Skin of body (tissue), 2 donors: ENCODE results near the gene MOB3A. TPM values are rescaled to one million over a fixed set of nuclear protein-coding genes. Genes with fewer than 3 reads are reported as not detected.
"Not testable (repeated sequence)": the region's sequence is repeated elsewhere in the genome, so short reads cannot be mapped to it uniquely, and the experiment has no call there.

Experiments used
- DNase-seq: peaks from one replicate; lab custom pipeline; 2025; lab: John Stamatoyannopoulos, UW
- total RNA-seq: library from RNA; depleted of rRNA; stranded (reverse); fragments of >200 nt; gene quantifications from one replicate; pipeline ENCODE4 v1.2.3, GENCODE V29; 2014

Gene MOB3A
- total RNA-seq, 1 donor from 2014 or later, result 16.2 TPM

DNA sequence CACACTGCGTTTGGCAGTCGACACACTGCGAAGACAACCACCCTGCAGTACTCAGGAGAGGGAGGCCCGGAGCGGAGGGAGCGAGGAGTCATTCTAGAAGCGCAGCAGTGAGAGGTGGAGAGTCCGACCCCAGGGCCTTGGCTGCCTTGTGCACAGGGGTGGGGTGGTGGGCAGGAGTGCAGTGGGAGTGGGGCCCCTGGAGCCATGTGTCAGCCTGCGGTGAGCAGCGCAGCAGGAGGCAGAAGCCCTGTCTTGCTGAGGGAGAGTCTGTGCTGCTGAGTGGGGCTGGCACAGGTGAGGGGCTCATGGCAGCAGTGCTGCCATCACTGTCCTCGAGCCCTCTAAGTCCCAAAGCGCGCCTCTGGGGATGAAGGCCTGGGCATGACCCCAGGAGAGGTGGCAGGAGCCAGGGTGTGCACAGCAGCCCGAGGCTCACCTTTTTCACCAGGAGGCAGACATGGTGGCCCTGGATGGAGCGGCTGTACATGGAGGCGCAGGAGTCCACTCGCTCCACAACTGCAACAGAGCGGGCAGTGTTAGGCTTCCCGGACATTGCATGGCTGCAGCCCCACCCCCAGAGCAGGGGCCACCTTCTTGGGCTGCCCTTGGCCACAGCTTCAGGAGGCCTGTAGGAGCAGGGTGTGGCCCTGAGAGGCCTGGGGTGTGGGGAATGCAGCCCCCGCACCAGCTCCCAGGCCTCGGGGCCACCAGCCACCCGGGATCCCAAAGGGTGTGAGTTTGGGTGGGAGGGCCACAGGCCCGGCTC is 12.3 kb upstream of the MOB3A start:
- DNase-seq, result no peak

DNA sequence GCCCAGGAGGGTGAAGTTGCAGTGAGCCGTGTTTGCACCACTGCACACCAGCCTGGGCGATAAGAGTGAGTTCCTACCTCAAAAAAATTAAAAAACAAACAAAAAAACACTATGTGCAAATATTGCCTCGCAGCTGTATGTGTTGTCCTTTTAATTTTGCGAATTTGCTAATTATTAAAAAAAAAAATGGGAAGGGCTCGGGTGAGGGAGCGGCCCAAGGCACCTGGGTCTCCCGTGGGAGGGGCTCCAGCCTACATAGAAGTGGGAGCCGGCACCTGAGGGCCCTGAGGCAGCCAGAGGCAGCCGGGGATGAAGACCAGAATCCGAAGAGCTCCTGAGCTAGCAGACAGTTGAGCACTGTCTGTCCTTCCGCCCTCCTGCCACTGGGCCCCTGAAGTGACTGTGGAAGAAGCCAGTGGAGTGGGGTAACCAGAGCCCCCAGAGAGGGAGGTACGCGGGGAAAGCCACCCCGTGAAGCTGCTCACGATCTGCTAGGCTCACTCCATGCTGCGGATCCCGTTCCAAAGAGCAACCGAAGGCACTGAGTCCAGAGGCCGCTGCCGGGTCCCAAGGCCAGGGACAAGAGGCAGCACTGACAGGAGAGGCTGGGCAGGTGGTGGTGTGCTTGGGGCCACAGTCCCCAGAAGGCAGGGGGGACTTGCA is 7.0 kb upstream of the MOB3A start:
- DNase-seq, result no peak

DNA sequence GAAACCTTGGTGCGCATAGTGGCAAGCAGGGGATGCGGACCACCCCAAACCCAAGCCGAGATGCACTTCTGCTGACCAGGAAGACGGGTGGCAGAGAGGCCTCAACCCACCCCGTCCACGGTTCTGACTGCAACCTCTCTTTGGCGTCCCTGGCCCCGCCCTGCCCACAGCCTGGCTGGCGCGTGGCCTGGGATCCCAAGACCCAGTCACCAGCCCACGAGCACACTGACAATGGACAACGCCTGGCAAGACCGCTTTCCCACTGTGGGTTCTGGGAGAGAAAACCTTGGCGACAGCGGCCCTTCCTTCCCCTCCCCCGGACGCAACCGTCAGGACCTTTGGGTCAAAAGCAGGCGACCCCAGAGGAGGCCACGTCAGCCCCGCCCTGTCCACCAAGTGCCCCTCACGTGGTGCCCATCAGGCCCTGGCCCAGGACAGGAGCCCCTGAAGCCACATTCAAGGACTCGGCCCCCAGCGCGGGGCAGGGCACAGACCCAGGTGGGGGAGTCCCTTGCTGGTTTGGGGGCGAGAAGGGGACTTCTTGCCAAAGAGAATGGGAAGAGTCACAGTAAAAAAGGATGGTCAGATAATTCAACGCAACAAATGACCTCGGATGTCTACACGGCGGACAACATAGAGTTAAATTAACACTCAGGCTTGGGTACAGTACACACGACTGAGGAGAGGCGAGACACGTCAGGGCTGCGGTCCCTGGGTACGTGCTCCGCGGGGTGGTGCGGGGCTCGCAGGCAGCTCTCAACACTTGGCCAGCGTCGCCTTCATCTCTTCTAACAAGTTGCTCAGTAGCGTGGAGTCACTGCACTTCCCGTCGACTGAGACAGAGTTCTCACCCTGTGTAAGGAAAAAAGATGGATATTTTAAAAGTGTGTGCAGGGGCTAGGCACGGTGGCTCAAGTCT is 5.5 kb upstream of the MOB3A start:
- no peak for DNase-seq

DNA sequence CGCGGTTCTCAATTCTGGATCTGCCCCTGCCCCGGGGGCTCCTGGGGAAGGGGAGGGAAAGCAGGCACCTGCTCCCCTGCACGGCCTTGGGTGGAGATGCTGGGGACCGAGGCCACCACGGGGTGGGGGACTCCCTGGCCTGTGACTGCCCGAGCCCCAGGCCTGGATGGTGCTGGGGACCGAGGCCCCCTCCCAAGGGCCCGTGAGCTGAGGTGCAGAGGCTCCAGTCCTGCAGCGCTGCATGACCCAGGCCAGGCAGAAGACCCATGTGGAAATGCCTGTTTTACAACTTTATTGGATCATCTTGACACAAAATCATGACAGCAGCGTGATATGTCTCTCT is 4.6 kb upstream of the MOB3A start:
- DNase-seq, result no peak

DNA sequence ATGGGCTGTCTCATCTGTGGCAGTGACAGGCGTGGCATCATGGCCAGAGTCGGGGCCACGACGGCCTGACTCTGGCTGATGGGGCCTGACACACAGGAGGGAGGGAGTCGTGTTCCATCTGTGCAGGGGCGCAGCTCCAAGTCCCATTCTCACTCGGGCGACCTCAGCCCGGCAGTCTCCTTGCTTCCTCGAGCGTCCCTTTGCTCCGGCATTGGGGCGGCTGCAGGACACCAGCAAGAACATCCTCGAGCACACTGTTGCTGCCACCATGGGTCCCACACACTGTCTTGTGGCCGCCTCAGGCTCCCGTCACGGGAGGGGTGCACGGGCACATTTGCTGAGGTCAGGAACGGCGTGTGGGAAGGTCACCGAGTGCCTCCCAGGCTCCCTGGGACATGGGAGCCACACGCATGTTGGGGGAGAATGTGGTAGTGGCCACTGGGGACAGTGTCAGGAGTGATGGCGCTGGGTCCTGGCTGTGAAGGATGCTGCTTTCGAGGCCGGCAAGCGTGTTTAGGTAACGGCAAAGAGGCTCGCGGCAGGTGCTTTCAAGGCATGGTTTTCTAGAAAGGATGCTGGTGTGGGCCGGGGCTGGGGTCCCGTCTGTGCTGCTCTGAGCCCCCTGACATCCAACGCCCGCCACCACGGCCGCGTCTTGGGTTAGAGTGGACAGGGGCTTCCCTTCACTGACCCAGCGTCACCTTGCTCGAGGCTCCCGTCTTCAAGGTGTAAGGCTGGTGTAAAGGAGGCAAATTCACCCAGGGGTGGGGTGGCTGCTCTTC is 4.0 kb upstream of the MOB3A start:
- no peak for DNase-seq

DNA sequence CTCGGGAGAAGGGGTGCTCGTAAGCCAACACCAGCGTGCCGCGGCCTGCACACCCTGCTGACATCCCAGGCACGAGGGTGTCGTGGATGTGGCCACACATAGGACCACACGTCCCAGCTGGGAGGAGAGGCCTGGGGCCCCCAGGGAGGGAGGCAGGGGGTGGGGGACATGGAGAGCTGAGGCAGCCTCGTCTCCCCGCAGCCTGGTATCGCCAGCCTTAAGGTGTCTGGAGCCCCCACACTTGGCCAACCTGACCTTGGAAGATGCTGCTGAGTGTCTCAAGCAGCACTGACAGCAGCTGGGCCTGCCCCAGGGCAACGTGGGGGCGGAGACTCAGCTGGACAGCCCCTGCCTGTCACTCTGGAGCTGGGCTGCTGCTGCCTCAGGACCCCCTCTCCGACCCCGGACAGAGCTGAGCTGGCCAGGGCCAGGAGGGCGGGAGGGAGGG is 3.0 kb upstream of the MOB3A start:
- DNase-seq, result no peak

DNA sequence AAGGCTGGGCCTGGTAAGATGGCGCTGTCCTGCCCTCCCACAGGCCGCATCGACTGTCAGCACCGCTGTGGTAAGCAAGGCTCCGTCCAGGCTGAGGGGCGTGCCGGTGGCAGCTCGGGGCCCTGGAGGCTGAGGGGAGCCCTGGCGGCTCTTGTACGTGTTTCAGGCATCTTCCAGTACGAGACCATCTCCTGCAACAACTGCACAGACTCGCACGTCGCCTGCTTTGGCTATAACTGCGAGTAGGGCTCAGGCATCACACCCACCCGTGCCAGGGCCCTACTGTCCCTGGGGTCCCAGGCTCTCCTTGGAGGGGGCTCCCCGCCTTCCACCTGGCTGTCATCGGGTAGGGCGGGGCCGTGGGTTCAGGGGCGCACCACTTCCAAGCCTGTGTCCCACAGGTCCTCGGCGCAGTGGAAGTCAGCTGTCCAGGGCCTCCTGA is 1.8 kb upstream of the MOB3A start:
- no peak for DNase-seq

DNA sequence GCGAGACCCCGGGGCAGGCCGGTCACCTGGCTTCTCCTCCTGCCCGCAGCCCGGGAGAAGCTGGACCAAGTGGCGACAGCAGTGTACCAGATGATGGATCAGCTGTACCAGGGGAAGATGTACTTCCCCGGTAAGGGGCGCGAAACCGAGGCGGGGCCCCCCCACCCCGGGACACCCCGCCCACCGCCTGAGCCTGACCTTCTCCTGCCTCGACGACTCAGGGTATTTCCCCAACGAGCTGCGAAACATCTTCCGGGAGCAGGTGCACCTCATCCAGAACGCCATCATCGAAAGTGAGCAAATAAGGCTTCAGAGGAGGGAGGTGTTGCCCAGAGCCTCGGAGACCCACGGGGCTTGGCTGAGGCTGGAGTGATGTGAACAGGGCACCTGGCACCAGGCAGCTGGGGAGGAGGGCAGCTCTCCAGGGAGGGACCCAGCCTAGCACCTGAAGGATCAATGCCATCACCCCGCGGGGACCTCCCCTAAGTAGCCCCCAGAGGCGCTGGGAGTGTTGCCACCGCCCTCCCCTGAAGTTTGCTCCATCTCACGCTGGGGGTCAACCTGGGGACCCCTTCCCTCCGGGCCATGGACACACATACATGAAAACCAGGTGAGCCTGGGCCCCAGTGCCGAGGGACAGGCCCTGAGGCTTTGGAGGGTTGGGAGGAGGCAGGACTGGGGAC is 1.2 kb upstream of the MOB3A start:
- no peak for DNase-seq

DNA sequence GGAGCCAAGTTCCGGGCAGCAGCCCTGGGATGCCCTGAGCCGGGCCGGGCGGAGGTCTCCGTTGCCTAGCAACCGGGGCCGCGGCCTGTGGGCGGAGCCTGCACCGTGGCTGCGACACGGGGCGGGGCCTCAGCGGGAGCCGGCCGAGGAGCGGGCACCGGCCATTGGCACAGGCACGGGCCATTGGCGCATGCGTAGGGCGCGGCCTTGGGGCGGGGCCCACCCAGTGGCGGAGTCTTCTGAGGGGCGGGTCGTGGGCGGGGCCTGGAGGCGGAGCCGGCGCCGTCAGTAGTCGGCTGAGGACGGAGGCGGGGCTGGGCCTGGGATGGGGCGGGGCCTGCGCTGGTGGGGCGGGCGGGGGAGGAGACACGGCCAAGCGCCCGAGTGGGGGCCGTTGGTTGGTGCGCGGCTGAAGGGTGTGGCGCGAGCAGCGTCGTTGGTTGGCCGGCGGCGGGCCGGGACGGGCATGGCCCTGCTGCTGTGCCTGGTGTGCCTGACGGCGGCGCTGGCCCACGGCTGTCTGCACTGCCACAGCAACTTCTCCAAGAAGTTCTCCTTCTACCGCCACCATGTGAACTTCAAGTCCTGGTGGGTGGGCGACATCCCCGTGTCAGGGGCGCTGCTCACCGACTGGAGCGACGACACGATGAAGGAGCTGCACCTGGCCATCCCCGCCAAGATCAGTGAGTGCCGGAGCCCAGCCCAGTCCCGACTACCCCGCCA is 515 bp upstream of the MOB3A start, which contains the start of gene IZUMO4:
IZUMO4 (plus strand) TSS at position 436 of the 723 bp plus-strand sequence; CDS start at position 467, 31 bp downstream.
- peak; percentile 97 for DNase-seq

DNA sequence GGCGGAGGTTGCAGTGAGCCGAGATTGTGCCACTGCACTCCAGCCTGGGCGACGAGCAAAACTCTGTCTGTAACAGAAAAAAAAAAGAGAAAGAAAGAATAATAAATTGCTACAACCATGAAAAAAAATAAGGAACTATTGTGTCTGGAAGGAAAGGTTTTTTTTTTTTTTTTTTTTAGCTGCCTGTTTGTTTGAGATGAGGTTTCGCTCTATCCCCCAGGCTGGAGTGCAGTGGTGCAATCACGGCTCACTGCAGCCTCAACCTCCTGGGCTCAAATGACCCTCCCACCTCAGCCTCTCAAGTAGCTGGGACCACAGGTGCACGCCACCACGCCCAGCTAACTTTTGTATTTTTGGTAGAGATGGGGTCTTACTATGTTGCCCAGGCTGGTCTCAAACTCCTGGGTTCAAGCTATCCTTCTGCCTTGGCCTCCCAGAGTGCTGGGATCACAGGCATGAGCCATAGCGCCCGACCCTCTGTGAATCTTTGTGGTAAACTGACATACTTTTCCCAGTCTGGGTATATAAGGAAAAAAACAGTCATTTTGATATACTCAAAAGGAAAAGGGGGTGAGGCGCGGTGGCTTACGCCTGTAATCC is 4.1 kb downstream of the MOB3A start:
- not testable (repeated sequence) for DNase-seq

DNA sequence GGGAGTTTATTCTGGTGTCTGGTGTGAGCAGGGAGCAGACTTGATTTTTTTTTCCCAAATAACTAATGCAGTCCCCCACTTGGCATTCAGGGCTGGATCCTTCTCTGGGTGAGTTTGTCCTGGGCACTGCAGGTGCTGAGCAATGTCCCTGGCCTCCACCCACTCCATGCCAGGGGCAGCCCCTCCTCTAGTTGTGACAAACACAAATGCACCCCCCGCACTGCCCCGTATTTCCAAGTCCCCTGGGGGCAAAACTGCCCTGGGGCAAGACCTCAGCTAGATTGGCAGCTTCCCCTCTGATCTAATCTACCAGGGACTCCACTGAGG is 6.4 kb downstream of the MOB3A start:
- DNase-seq, result no peak

DNA sequence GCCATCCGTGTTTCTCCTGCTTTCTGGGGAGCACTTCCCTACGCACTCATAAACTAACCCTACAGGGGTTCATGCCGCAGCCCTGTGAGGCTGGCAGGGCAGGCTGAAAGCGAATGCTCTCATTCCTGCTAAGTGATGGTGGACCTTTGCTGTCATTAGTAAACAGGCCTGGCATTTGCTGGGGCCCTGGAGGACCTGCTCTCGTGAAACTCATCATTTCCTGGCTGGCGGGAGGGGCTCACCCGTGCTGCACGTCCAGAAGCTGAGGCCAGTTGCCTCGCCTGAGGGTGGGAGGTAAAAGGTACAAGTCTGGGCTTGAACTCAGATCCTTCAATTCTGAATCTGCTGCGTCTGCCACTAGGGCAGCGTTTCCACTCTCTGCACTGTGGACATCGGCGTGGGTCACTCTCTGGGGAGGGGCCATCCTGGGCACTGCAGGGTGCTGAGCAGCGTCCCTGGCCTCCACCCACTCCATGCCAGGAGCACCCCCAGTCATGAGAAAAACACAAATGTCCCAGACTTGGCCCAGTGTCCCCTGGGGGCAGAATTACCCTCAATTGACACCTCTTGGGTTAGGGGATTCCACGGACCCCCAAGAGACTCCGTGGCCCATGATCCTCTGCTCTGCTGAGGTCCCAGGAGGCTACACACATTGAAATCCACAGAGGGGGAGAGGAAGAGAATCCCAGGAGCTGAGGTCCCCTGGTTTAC is 7.0 kb downstream of the MOB3A start:
- DNase-seq, result no peak

DNA sequence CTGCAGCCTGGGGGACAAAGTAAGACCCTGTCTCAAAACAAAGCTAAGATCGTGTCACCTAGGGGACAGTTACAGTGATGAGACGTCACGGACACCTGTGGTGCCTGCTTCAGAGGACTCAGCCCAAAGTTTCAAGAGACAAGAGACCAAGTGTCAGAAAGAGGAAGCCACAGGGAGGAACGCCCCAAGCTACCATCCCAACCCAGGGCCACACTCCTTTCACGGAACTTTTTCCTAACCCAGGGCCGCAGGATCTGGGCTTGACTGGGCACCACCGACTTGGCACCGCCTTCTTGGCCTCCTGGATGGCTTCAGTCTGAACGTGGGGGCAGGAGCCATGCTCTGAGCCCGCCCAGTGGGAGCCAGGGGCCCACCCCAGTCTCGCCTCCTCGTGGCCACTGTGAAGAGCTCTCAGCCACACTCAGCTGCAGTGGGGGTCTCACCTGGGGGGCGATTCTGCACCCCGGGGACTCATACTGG is 8.5 kb downstream of the MOB3A start:
- DNase-seq, result no peak

DNA sequence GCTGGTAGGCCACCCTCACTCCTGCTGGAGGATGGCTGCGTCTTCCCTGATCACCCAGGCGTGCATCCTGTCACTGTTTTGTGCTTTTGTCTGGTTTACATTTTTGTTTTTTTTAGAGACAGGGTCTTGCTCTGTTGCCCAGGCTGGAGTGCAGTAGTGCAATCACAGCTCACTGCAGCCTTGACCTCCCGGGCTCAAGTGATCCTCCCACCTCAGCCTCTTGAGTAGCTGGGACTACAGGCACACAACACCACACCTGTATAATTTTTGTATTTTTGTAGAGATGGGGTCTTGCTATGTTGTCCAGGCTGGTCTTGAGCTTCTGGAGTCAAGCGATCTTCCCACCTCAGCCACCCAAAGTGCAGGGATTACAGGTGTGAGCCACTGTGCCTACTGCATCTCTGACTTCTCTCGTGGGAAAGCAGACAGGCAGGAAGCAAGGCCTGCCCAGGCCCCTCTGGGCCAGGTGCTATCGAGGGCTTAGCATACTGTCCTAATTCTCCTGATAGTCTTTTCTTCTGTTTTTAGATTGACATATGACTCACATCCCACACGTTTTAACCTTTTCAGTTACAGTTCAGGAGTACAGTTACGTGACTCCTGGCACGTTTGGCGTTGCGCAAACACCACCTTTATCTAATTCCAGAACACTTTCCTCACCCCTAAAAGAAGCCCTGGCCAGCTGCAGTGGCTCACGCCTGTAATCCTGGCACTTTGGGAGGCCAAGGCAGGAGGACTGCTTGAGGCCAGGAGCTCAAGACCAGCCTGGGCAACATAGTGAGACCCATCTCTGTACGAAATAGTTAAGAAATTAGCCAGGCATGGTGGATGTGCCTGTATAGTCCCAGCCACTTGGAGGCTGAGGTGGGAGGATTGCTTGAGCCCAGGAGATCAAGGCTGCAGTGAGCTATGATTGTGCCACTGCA is 9.2 kb downstream of the MOB3A start:
- not testable (repeated sequence) for DNase-seq

DNA sequence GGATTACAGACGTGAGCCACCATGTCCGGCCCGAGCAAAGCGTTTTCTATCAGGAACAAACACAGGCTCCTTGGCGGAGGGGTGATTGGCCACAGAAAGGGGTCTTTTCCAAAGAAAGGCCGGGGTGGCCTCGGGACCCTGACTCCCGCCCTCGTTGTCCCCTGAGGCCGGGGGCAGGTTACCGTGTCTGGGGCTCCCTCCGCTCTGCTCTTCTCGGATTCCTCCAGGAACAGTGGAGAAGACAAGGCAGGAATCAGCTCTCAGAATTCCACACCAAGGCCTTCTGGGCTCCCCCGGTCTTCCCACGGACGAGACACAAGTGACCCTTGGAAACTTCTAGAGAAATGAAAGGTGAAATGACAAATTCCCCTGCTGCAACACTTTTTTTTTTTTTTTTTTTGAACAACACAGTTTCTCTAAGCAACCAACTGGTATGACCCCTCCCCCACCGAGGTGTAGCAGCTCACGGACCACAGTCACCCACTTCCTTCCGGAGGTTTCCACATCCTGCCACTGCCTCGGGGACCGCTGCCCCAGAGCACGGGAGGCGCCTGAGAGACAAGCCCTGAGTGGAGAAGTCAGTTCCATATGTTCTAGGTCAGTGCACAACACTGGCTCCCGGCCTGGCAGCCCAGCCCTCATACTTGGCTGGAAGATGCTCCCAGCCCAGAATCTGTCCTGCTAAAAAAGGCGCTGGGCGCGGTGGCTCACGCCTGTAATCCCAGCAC is 11.0 kb downstream of the MOB3A start:
- DNase-seq, result no peak

DNA sequence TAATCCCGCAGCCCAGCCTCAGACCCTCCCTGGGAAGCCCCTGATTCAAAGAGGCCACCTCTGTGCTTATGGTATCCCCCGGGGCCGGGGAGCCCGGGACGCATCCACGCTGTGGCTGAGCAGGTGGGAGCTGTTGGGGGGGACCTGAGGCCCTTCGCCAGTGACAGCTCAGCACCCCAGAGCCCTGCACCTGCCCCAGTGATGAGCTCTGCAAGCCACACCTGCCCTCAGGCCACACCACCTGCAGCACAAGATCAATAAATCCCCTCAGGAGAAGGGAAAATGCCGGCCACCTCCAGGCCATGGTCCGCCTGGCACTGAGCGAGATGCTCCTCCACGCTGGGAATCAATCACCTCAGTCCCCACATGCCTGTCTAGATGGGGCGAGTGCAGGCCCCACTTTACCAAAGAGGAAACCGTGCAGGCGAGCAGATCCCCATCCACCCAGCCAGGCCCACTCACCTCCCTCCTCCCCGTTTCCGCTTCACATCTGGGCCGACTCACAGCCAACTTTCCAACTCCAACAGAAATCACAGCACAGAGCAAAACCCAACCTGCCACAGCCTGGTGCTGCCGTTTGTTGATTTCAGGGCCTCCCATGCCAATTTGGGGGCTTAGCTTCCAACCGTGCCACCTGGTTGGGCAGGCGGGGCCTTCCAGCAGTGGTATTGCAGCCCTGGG is 12.8 kb downstream of the MOB3A start:
- no peak for DNase-seq
